Spinal cord (tissue), 10 donors: Measurements from ENCODE around the gene SPATA31C1. TPM values are rescaled to one million over a fixed set of nuclear protein-coding genes. Genes with fewer than 3 reads are reported as not detected.

Experiments
- DNase-seq, 6 donors: peaks; one replicate each; pipeline versions ENCODE4 v3.0.0 to v3.0.0-alpha.2; 2013 to 2015; ENCODE audit warnings: low spot score in 6 of 6, low read depth in 4 of 6
- H3K27ac ChIP-seq: one replicate; pipeline ENCODE4 v1.5.1; 2013; ENCODE audit warnings: low read depth, low read length, control low read depth
- H3K27me3 ChIP-seq: one replicate; pipeline ENCODE4 v1.6.1; 2013; ENCODE audit warnings: low read length; ENCODE audit not compliant: control insufficient read depth, insufficient read depth
- H3K36me3 ChIP-seq: one replicate; pipeline ENCODE4 v1.6.1; 2013; ENCODE audit warnings: low read length; ENCODE audit not compliant: control insufficient read depth, insufficient read depth
- H3K4me1 ChIP-seq: one replicate; pipeline ENCODE4 v1.6.1; 2013; ENCODE audit warnings: low read length; ENCODE audit not compliant: control insufficient read depth, insufficient read depth
- H3K4me3 ChIP-seq: one replicate; pipeline ENCODE4 v1.5.1; 2013; ENCODE audit warnings: low read depth, low read length, control low read depth
- H3K9me3 ChIP-seq: one replicate; pipeline ENCODE4 v1.6.1; 2013; ENCODE audit warnings: low read length; ENCODE audit not compliant: control insufficient read depth, insufficient read depth
- WGBS: methylation state at CpG from one replicate; pipeline ENCODE4 v1.1.5; 2013; ENCODE audit warnings: missing lambda C conversion rate; ENCODE audit not compliant: insufficient coverage; 5-methylcytosine and 5-hydroxymethylcytosine counted together
- polyA plus RNA-seq, 2 donors: library from polyadenylated mRNA; unstranded; fragments of 120-200 nt; gene quantifications; one replicate each; pipeline ENCODE4 v1.2.1, GENCODE V29; 2013; ENCODE audit not compliant: insufficient read length in 2 of 2
- total RNA-seq, 2 donors: library from RNA; depleted of rRNA in 1 of 2; stranded (reverse); fragments of 120-200 nt in 1 of 2; fragments of >200 nt in 1 of 2; gene quantifications; one replicate each; pipeline versions ENCODE4 v1.2.3 to v1.2.4, GENCODE V29; 2013 to 2014
- donor health status: healthy.

The SPATA31C1 gene
- total and polyA plus RNA-seq, 4 donors = 0.17 to 1.6 (median 0.66) TPM

DNA sequence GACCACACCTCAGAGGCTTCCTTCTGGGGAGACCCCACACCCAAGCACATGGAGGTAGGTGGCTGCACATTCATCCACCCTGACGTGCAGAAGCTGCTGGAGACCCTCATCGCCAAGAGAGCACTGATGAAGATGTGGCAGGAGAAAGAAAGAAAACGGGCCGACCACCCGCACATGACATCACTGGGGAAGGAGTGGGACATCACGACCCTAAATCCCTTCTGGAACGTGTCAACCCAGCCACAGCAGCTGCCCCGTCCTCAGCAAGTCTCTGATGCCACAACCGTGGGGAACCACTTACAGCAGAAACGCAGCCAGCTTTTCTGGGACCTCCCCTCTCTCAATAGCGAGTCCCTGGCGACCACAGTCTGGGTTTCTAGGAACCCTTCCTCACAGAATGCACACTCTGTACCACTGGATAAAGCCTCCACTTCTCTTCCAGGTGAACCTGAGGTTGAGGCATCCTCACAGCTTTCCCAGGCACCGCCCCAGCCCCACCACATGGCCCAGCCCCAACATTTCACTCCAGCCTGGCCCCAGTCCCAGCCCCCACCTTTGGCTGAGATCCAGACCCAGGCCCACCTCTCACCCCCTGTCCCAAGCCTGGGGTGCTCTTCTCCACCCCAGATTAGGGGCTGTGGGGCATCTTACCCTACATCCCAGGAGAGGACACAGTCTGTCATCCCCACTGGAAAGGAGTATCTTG is 32.1 kb upstream of the SPATA31C1 start:
- Histone ChIP-seq H3K9me3 (no peaks in the 10 kb centered on the region), H3K36me3 (no peaks in the 10 kb centered on the region), H3K4me3 (no peak overlapping the region), H3K4me1 (peaks cover 4% of the 10 kb centered on the region), H3K27ac (no peak overlapping the region), H3K27me3 (no peaks in the 10 kb centered on the region)
- 96% methylated on average over 13 of the region's 13 CpGs for WGBS
- no peak for DNase-seq

DNA sequence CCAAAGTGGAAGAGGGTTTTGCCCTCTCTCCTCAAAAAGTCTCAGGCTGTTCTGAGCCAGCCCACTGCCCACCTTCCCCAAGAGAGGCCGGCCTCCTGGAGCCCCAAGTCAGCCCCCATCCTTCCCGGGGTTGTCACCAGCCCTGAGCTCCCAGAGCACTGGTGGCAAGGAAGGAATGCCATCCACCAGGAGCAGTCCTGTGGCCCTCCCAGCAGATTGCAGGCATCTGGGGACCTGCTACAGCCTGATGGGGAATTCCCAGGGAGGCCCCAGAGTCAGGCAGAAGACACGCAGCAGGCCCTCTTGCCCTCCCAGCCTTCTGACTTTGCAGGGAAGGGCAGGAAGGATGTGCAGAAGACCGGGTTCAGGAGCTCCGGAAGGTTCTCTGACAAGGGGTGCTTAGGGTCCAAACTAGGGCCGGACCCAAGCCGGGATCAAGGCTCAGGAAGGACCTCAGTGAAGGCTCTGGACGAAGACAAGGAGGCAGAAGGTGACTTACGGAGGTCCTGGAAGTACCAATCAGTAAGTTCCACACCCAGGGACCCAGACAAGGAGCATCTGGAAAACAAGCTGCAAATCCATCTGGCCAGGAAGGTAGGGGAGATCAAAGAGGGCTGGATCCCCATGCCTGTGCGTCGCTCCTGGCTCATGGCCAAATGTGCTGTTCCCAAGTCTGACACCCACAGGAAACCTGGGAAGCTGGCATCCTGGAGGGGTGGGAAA is 31.4 kb upstream of the SPATA31C1 start:
- H3K4me1 ChIP-seq = no peaks in the 10 kb centered on the region
- no peak overlapping the region for H3K4me3 ChIP-seq
- H3K36me3 ChIP-seq = no peaks in the 10 kb centered on the region
- WGBS = 88% methylated on average over 11 of the region's 11 CpGs
- no peak for DNase-seq
- no peaks in the 10 kb centered on the region for H3K27me3 ChIP-seq
- no peak overlapping the region for H3K27ac ChIP-seq
- no peaks in the 10 kb centered on the region for H3K9me3 ChIP-seq

DNA sequence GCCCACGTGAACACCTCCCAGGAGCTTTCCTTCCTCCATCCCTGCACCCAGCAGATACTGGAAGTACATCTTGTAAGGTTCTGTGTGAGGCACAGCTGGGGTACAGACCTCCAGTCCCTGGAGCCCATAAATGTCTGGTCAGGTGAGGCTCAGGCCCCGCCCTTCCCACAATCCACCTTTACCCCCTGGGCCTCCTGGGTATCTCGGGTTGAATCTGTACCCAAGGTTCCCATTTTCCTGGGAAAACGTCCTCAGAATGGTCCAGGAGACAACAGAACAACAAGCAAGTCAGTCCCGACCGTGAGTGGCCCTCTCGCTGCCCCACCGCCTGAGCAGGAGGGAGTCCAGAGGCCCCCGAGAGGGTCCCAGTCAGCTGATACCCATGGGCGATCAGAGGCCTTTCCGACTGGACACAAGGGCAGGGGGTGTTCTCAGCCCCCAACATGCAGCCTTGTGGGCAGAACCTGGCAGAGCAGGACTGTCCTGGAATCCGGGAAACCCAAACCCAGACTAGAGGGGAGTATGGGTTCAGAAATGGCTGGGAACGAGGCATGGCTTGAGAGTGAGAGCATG is 30.7 kb upstream of the SPATA31C1 start:
- no peak overlapping the region for H3K4me3 ChIP-seq
- H3K4me1 ChIP-seq = no peaks in the 10 kb centered on the region
- H3K9me3 ChIP-seq = no peaks in the 10 kb centered on the region
- no peaks in the 10 kb centered on the region for H3K27me3 ChIP-seq
- DNase-seq = no peak
- H3K36me3 ChIP-seq = no peaks in the 10 kb centered on the region
- 93% methylated on average over 12 of the region's 13 CpGs for WGBS
- H3K27ac ChIP-seq = no peak overlapping the region

DNA sequence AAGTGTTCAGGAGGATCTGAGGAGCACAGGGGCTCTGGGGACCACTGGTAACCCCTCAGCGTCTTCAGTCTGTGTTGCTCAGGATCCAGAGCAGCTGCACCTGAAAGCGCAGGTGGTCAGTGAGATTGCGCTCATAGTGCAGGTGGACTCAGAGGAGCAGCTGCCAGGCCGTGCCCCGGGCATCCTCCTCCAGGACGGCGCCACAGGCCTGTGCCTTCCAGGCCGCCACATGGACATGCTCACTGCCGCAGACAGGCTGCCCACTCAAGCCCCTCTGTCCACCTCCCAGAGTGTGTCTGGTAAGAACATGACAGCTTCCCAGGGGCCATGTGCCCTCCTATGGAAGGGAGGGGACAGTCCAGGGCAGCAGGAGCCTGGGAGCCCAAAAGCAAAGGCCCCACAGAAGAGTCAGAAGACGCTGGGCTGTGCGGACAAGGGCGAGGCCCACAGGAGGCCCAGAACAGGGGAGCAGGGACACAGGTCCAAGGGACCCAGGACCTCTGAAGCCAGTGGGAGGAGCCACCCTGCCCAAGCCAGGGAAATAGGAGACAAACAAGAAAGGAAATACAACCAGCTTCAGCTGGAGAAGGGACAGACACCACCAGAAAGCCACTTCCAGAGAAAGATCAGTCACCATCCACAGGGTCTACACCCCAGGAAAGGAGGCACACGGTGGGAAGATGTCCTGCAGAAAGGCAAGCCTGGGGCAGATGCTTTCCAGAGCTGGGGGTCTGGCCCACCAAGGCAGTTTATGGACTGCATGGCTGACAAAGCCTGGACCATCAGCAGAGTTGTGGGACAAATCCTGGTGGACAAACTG is 29.9 kb upstream of the SPATA31C1 start:
- 93% methylated on average over 6 of the region's 13 CpGs for WGBS
- no peak overlapping the region for H3K27ac ChIP-seq
- no peaks in the 10 kb centered on the region for H3K27me3 ChIP-seq
- H3K4me3 ChIP-seq = no peak overlapping the region
- no peaks in the 10 kb centered on the region for H3K9me3 ChIP-seq
- no peaks in the 10 kb centered on the region for H3K36me3 ChIP-seq
- H3K4me1 ChIP-seq = no peaks in the 10 kb centered on the region
- no peak for DNase-seq

DNA sequence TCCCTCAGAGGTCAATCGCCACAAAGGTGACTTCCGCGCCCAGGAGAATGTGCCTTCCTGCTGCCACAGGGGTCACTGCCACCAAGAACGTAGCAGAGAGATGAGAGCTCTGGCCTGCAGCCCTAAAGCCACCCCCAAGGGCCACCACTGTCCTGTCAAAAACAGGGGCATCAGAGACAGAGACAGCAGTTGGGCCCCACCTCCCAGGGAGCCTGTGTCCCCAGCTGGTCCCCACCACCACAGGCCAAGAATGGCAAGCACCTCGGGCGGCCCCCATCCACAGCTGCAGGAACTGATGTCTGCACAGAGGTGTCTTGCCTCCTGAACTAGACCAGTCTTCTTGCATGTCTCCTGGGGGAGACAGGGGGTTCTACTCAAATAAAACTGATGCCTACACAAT is 29.3 kb upstream of the SPATA31C1 start:
- no peak for DNase-seq
- 93% methylated on average over 6 of the region's 6 CpGs for WGBS
- Histone ChIP-seq H3K9me3 (no peaks in the 10 kb centered on the region), H3K27me3 (no peaks in the 10 kb centered on the region), H3K4me3 (no peak overlapping the region), H3K36me3 (no peaks in the 10 kb centered on the region), H3K27ac (no peak overlapping the region), H3K4me1 (no peaks in the 10 kb centered on the region)

DNA sequence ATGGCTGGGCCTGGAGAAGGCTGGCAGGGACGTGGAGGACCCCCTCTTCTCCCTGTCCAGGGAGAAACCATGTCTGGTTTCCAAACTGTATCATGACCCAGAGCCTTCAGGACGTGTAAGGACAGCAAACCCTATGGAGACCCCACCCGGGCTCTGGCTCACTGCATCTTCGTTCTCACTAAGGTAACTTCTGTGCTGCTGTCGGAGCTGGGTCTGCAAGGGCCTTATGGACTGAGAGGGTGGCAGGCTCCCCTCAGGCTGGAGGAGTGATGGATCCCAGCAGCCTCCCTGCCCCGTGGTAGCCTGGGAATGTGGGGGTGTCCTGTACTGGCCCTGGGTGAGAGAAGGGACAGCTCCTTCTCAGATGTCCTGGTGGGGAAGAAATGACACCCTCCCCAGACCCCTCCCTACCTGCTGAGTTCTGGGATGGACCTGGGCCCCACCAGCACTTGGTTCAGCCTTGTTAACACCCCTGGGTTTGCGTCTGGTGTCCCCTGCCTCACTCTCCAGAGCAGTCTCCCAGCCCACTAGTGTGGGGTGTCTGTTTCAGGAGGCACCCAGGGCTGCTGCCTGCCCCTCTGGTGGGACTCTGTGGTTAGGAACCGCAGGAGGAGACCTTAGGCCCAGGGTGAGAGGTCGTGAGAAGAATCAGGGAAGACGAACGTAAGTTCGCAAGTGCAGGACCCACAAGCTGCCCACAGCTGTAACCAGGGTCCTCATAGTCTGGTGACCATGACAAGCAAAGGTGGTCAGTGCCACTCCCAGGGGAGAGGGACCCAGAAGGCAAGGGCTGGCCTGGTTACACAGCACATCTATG is 28.5 kb upstream of the SPATA31C1 start:
- H3K4me3 ChIP-seq = no peak overlapping the region
- H3K27me3 ChIP-seq = no peaks in the 10 kb centered on the region
- WGBS = 93% methylated on average over 10 of the region's 12 CpGs
- H3K36me3 ChIP-seq = no peaks in the 10 kb centered on the region
- no peaks in the 10 kb centered on the region for H3K4me1 ChIP-seq
- no peak for DNase-seq
- H3K27ac ChIP-seq = no peak overlapping the region
- peaks cover 2% of the 10 kb centered on the region for H3K9me3 ChIP-seq

DNA sequence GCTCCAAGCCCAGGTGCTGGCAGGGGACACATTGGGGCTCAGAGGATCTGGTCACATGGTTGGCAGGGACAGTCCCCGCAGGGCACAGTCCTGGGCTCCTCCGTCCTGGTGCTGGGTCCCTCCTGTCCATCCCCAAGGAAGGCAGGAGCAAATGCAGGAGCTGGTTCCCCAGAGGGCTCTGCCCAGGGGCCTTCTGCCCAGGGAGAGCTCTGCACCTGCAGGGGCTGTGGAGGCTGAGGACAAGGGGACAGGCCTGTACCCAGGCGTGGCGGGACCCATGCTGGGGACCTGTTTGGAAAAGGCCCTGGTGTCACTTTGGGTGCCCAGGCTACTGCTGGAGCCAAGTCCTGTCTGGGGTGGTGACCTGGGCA is 27.9 kb upstream of the SPATA31C1 start:
- Histone ChIP-seq H3K27ac (no peak overlapping the region), H3K9me3 (peaks cover 2% of the 10 kb centered on the region), H3K4me3 (no peak overlapping the region), H3K4me1 (no peaks in the 10 kb centered on the region), H3K36me3 (no peaks in the 10 kb centered on the region), H3K27me3 (no peaks in the 10 kb centered on the region)
- 96% methylated on average over 4 of the region's 4 CpGs for WGBS
- no peak for DNase-seq

DNA sequence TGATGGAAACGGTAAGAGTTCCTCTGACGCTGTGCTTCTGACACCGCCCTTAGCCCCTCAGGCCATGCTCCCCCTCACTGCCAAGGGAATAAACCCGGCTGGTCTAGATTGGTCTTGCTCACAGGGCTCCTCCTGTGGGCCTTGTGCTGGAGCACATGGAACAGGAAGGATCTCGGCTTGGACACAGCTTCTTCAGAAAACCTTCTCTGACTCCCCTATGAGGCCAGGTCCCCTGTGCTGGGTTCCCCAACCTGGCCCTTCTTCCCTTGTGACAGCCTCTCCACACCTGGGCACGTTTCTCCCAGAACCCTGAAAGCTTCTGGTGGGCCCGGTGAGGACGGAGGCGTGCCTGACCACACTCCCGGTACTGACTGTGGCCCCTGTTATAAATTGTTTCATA is 26.9 kb upstream of the SPATA31C1 start:
- Histone ChIP-seq H3K36me3 (no peaks in the 10 kb centered on the region), H3K9me3 (peaks cover 2% of the 10 kb centered on the region), H3K27me3 (no peaks in the 10 kb centered on the region), H3K27ac (no peak overlapping the region), H3K4me3 (no peak overlapping the region), H3K4me1 (no peaks in the 10 kb centered on the region)
- DNase-seq = no peak
- 72% methylated on average over 5 of the region's 10 CpGs for WGBS

DNA sequence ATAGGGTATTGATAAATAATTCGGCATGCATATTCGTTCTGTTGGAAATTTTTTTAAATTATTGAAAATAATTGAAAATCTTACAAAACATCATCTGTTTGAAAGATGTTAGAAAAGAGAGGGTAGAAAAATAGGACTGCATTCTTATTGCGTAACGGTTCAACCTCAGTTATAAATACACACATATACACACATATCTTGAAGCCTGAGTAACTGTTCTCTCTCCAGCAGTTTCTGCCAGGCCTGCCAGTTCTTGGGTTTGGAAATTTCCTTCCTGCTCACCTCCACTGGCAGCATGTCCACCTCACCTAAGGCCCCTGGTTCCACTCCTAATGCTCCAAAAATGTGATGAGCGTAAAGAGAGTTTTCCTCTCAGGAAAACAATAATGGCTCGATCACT is 26.0 kb upstream of the SPATA31C1 start:
- no peak overlapping the region for H3K27ac ChIP-seq
- no peaks in the 10 kb centered on the region for H3K36me3 ChIP-seq
- H3K27me3 ChIP-seq = no peaks in the 10 kb centered on the region
- no peak overlapping the region for H3K4me3 ChIP-seq
- peaks cover 2% of the 10 kb centered on the region for H3K9me3 ChIP-seq
- no CpG with 5 or more reads among the region's 6 CpGs for WGBS
- no peak for DNase-seq
- H3K4me1 ChIP-seq = no peaks in the 10 kb centered on the region
